Ascending aorta (tissue), 2 donors: Measurements from ENCODE around the gene ZKSCAN2. TPM values are rescaled to one million over a fixed set of nuclear protein-coding genes. Genes with fewer than 3 reads are reported as not detected.

Source experiments
- DNase-seq, 2 donors: peaks; one replicate each; pipeline ENCODE4 v3.0.0-alpha.2; 2019; ENCODE audit warnings: low spot score in 2 of 2
- H3K27ac ChIP-seq, 2 donors: fragments of 200-600 bp; sonication (generic); one replicate each; pipeline ENCODE4 v1.5.1; 2016 to 2017; ENCODE audit warnings: mild to moderate bottlenecking in 1 of 2
- H3K27me3 ChIP-seq: fragments of 200-600 bp; sonication (generic); one replicate; pipeline ENCODE4 v1.5.1; 2017
- H3K36me3 ChIP-seq, 2 donors: fragments of 200-600 bp; sonication (generic); one replicate each; pipeline ENCODE4 v1.5.1; 2016
- H3K4me1 ChIP-seq, 2 donors: fragments of 200-600 bp; sonication (generic); one replicate each; pipeline ENCODE4 v1.5.1; 2016 to 2017; ENCODE audit warnings: mild to moderate bottlenecking in 1 of 2
- H3K4me3 ChIP-seq, 2 donors: fragments of 200-600 bp; sonication (generic); one replicate each; pipeline ENCODE4 v1.5.1; 2016 to 2017; ENCODE audit warnings: mild to moderate bottlenecking in 1 of 2
- H3K9me3 ChIP-seq, 2 donors: fragments of 200-600 bp; sonication (generic); one replicate each; pipeline ENCODE4 v1.5.1; 2016
- intact Hi-C: fragments of 100-400 bp; cut with DNase I; formaldehyde crosslinking; loops from one replicate; pipeline ENCODE4 v1.15.1; 2023
- total RNA-seq: library from RNA; depleted of rRNA; stranded (reverse); fragments of >200 nt; gene quantifications from one replicate; pipeline ENCODE4 v1.1.0, GENCODE V29; 2016
- TF ChIP-seq, protein P1 (sequence below), 3 experiments: fragments of 200-600 bp in 2 of 3; fragments of 450-650 bp in 1 of 3; sonication (generic) in 2 of 3; IDR thresholded peaks; one replicate each; pipeline ENCODE4 v1.5.1; 2016 to 2019; ENCODE audit warnings: antibody characterized with exemption in 3 of 3, mild to moderate bottlenecking in 1 of 3, moderate library complexity in 1 of 3

Gene ZKSCAN2
- total RNA-seq, 1 donor from 2014 or later: 3.1 TPM

DNA sequence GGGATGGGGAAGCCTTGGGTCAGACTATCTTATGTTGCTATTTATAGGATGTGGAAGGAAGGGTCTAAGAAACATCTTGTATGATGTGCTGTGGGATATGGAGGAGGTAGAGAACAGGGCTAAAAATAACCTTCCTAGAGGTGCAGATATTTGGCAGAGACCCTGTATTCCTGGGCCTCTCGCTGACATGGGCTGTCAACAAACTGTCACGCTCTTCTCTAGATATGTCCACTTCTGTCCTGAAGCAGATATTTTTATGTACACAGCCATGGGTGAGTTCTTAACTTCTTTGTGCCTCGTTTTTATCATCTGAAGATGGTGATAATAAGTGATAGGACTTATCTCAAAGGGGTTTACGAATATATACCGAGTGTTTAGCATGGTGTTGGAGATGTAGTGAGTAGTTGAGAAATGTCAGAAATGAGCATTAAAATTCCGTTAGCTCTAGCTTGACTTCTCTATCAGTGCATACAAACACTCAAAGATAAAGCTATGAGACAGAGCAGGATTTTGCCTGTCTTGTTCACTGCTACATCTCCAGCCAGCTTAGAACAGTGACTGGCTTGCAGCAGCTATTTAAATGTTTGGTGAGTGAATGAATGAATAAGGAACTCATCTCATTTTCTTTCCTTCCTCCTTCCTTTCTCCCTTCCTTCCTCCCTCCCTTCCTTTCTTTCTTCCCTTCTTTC lies 43.8 kb downstream of the ZKSCAN2 start:
- no peaks in the 10 kb centered on the region for H3K36me3 ChIP-seq
- no peak for DNase-seq
- no peaks in the 10 kb centered on the region for H3K4me1 ChIP-seq
- TF ChIP-seq, protein P1, sequence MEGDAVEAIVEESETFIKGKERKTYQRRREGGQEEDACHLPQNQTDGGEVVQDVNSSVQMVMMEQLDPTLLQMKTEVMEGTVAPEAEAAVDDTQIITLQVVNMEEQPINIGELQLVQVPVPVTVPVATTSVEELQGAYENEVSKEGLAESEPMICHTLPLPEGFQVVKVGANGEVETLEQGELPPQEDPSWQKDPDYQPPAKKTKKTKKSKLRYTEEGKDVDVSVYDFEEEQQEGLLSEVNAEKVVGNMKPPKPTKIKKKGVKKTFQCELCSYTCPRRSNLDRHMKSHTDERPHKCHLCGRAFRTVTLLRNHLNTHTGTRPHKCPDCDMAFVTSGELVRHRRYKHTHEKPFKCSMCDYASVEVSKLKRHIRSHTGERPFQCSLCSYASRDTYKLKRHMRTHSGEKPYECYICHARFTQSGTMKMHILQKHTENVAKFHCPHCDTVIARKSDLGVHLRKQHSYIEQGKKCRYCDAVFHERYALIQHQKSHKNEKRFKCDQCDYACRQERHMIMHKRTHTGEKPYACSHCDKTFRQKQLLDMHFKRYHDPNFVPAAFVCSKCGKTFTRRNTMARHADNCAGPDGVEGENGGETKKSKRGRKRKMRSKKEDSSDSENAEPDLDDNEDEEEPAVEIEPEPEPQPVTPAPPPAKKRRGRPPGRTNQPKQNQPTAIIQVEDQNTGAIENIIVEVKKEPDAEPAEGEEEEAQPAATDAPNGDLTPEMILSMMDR (IDR thresholded peaks at IDR 0.05): no peak
- no peaks in the 10 kb centered on the region for H3K27me3 ChIP-seq
- intact Hi-C loops: no loop called here
- no peak overlapping the region for H3K4me3 ChIP-seq
- no peak overlapping the region for H3K27ac ChIP-seq
- no peaks in the 10 kb centered on the region for H3K9me3 ChIP-seq

DNA sequence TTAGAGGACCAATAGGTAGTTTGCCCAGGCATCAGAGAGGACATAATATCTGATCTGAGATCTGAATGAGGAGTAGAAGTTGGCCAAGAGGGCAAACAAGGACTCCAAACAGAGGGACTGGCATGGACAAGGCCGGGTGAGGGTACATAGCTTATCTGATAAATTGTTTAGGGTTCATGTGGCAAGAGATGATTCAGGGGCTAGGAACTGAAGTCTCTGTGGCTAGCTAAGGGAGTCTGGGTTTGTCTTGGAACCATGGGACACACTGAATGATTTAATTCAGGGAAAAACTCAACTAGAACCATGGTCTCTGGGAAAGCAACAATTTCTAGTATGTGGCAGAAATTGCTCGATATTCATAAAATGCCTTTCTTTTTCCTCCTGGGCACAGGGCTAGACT lies 45.0 kb downstream of the ZKSCAN2 start:
- Histone ChIP-seq H3K27ac (no peak overlapping the region), H3K9me3 (no peaks in the 10 kb centered on the region), H3K36me3 (no peaks in the 10 kb centered on the region), H3K4me3 (no peak overlapping the region), H3K27me3 (no peaks in the 10 kb centered on the region), H3K4me1 (no peaks in the 10 kb centered on the region)
- TF ChIP-seq, protein P1 (IDR thresholded peaks at IDR 0.05): no peak
- intact Hi-C loops: no loop called here
- no peak for DNase-seq

DNA sequence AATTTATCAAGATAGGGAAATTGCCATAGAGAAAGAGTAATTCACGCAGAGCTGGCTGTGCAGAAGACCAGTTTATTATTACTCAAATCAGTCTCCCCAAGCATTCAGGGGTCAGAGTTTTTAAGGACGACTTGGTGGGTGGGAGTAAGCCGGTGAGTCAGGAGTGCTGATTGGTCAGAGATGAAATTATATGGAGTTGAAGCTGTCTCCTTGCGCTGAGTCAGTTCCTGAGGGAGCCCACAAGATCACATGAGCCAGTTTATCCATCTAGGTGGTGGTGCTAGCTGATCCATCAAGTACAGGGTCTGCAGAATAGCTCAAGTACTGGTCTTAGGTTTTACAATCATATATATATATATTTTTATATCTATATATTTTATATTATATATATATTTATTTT lies 46.9 kb downstream of the ZKSCAN2 start:
- TF ChIP-seq, protein P1 (IDR thresholded peaks at IDR 0.05): no peak
- no peaks in the 10 kb centered on the region for H3K9me3 ChIP-seq
- H3K27ac ChIP-seq: no peak overlapping the region
- H3K27me3 ChIP-seq: no peaks in the 10 kb centered on the region
- H3K36me3 ChIP-seq: no peaks in the 10 kb centered on the region
- H3K4me3 ChIP-seq: no peak overlapping the region
- intact Hi-C loops: no loop called here
- H3K4me1 ChIP-seq: no peaks in the 10 kb centered on the region
- DNase-seq: no peak

DNA sequence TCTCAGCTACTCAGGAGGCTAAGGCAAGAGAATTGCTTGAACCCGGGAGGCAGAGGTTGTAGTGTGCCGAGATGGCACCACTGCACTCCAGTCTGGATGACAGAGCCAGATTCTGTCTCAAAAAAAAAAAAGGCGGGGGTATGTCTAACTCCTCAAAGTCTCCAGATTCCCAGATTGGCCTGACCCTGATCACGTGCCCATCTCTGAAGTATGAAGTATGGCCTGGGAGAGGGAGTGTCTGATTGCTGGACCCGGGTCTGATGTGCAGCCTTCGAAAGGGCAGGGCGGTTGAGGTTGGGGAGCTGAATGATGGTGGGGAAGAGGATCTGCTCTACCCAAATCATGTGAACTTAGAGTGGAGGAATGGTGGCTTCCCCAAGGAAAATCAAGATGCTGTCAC lies 58.2 kb downstream of the ZKSCAN2 start:
- intact Hi-C loops: no loop called here
- TF ChIP-seq, protein P1 (IDR thresholded peaks at IDR 0.05): no peak
- no peaks in the 10 kb centered on the region for H3K4me1 ChIP-seq
- no peak overlapping the region for H3K4me3 ChIP-seq
- no peak overlapping the region for H3K27ac ChIP-seq
- no peak for DNase-seq
- no peaks in the 10 kb centered on the region for H3K36me3 ChIP-seq
- H3K9me3 ChIP-seq: no peaks in the 10 kb centered on the region
- H3K27me3 ChIP-seq: no peaks in the 10 kb centered on the region

DNA sequence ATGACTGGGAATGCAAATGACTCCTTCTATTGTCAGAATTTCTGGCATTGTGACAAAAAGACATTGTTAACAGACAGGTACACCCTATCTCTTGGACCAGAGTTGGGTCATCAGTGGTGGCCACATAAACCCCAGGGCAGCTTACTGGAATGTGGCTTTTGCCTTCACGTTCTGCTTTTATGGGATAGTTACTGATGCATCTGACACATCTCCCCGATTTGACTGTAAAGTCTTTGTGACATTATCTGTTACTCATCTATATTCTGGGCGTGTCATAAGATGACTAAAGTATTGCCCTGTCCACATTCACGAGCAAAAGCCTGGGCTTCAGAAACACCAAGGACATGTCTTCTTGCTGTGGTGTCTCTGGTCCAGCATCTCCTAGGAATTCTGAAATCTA lies 59.6 kb downstream of the ZKSCAN2 start:
- Histone ChIP-seq H3K27ac (no peak overlapping the region), H3K4me3 (no peak overlapping the region), H3K4me1 (no peaks in the 10 kb centered on the region), H3K36me3 (no peaks in the 10 kb centered on the region), H3K9me3 (no peaks in the 10 kb centered on the region), H3K27me3 (no peaks in the 10 kb centered on the region)
- no peak for DNase-seq
- TF ChIP-seq, protein P1 (IDR thresholded peaks at IDR 0.05): no peak
- intact Hi-C loops: no loop called here
